CD4-positive, alpha-beta T cell treated with Interleukin-12 subunit alpha and Interleukin-12 subunit beta, for 1 hour (primary cell): ENCODE results near the gene MYLK2.
A peak's percentile ranks its signal among the peaks of the same experiment; 100 is the strongest.

Source experiments
- DNase-seq: peaks from one replicate; pipeline ENCODE4 v3.0.0-alpha.2; 2020

Gene MYLK2

GRCh38 chr20:31879143-31879987, 60.2 kb downstream of the MYLK2 start:
- peak; percentile 84 for DNase-seq

- no peak for DNase-seq
Observed at GRCh38 chr20:31881945-31882344, 62.8 kb downstream of the MYLK2 start.

GRCh38 chr20:31883829-31884228, 64.7 kb downstream of the MYLK2 start:
- no peak for DNase-seq
